Right atrium auricular region (tissue), 2 donors: ENCODE measurements around the gene CREB3L1. TPM values are rescaled to one million over a fixed set of nuclear protein-coding genes. Genes with fewer than 3 reads are reported as not detected.

Experiments
- DNase-seq: peaks from one replicate; pipeline ENCODE4 v3.0.0-alpha.2; 2019; ENCODE audit warnings: low spot score
- H3K27ac ChIP-seq, 2 donors: fragments of 200-600 bp; sonication (generic); 1 replicate in 1 of 2; 2 replicates in 1 of 2; pipeline ENCODE4 v1.5.1; 2016 to 2019
- H3K27me3 ChIP-seq, 2 donors: fragments of 200-600 bp; sonication (generic); one replicate each; pipeline versions ENCODE4 v1.5.1 to v1.6.0; 2017 to 2019
- H3K36me3 ChIP-seq: fragments of 200-600 bp; sonication (generic); one replicate; pipeline ENCODE4 v1.5.1; 2016
- H3K4me1 ChIP-seq, 2 donors: fragments of 200-600 bp; sonication (generic); one replicate each; pipeline versions ENCODE4 v1.5.1 to v1.6.0; 2017 to 2019
- H3K4me3 ChIP-seq, 2 donors: fragments of 200-600 bp; sonication (generic); 1 replicate in 1 of 2; 2 replicates in 1 of 2; pipeline ENCODE4 v1.5.1; 2017 to 2019; ENCODE audit warnings: mild to moderate bottlenecking in 1 of 2, moderate library complexity in 1 of 2
- H3K9me3 ChIP-seq, 2 donors: fragments of 200-600 bp; sonication (generic); one replicate each; pipeline ENCODE4 v1.5.1; 2019
- CTCF ChIP-seq, 2 donors: fragments of 200-600 bp; sonication (generic); IDR thresholded peaks; one replicate each; pipeline ENCODE4 v1.5.1; 2019; ENCODE audit warnings: antibody characterized with exemption in 2 of 2
- total RNA-seq, 2 donors: library from RNA; depleted of rRNA; stranded (reverse); fragments of >200 nt; gene quantifications; one replicate each; pipeline ENCODE4 v1.1.0, GENCODE V29; 2016

The CREB3L1 gene
- total RNA-seq, 2 donors from 2014 or later = 5.4 to 15.1 TPM

GRCh38 chr11:46308631-46309419 lies 31.4 kb downstream of the CREB3L1 start:
- Histone ChIP-seq H3K4me1 (peaks cover 0 to 6% of the 10 kb centered on the region in 2 donors), H3K36me3 (no peaks in the 10 kb centered on the region), H3K27me3 (no peaks in the 10 kb centered on the region), H3K27ac (no peak overlapping the region), H3K4me3 (no peak overlapping the region), H3K9me3 (no peaks in the 10 kb centered on the region)
- peak; percentile 65 to 95 for TF ChIP-seq CTCF (IDR thresholded peaks at IDR 0.05)
- peak; percentile 91 for DNase-seq

- no peaks in the 10 kb centered on the region for H3K36me3 ChIP-seq
These were observed 32.4 kb downstream of the CREB3L1 start for GRCh38 chr11:46309814-46310259.

GRCh38 chr11:46315033-46315738 lies 37.7 kb downstream of the CREB3L1 start:
- peaks cover 0 to 34% of the 10 kb centered on the region in 2 donors for H3K4me1 ChIP-seq
- H3K27me3 ChIP-seq = no peaks in the 10 kb centered on the region
- H3K9me3 ChIP-seq = no peaks in the 10 kb centered on the region
- peaks cover 12% of the 10 kb centered on the region for H3K36me3 ChIP-seq
- no peak overlapping the region for H3K4me3 ChIP-seq
- peak overlapping the region; percentile 66 to 68 for H3K27ac ChIP-seq
- peak; percentile 80 to 92 for TF ChIP-seq CTCF (IDR thresholded peaks at IDR 0.05)
- DNase-seq = peak; percentile 73

More at GRCh38 chr11:46309814-46310259, 32.4 kb downstream of the CREB3L1 start:
- TF ChIP-seq CTCF (IDR thresholded peaks at IDR 0.05) = no peak
- peaks cover 0 to 6% of the 10 kb centered on the region in 2 donors for H3K4me1 ChIP-seq
- no peaks in the 10 kb centered on the region for H3K9me3 ChIP-seq
- no peaks in the 10 kb centered on the region for H3K27me3 ChIP-seq
- H3K27ac ChIP-seq = no peak overlapping the region
- no peak overlapping the region for H3K4me3 ChIP-seq
- DNase-seq = no peak

- DNase-seq = no peak
- no peak overlapping the region for H3K4me3 ChIP-seq
These were observed 38.5 kb downstream of the CREB3L1 start for GRCh38 chr11:46315783-46316563.

More at GRCh38 chr11:46315783-46316563, 38.5 kb downstream of the CREB3L1 start:
- H3K27ac ChIP-seq = peak overlapping the region; percentile 66 to 68
- TF ChIP-seq CTCF (IDR thresholded peaks at IDR 0.05) = no peak
- peaks cover 19% of the 10 kb centered on the region for H3K36me3 ChIP-seq
- no peaks in the 10 kb centered on the region for H3K9me3 ChIP-seq
- H3K4me1 ChIP-seq = peaks cover 0 to 34% of the 10 kb centered on the region in 2 donors
- no peaks in the 10 kb centered on the region for H3K27me3 ChIP-seq
